Right lobe of liver (tissue), 6 donors: ENCODE measurements around the gene ALDH2. TPM values are rescaled to one million over a fixed set of nuclear protein-coding genes. Genes with fewer than 3 reads are reported as not detected.

Experiments used
- ATAC-seq, 4 donors: fragments of 200-7000 bp; cut with Tn5 transposase; one replicate each; pipeline ENCODE4 v1.9.1; 2020; ENCODE audit warnings: mild to moderate bottlenecking in 4 of 4, moderate library complexity in 4 of 4
- DNase-seq, 3 donors: peaks; one replicate each; pipeline ENCODE4 v3.0.0-alpha.2; 2020
- H3K27ac ChIP-seq, 3 donors: fragments of 200-600 bp; one replicate each; pipeline ENCODE4 v1.8.0; 2022
- H3K27me3 ChIP-seq, 2 donors: fragments of 200-600 bp; one replicate each; pipeline ENCODE4 v1.8.0; 2022
- H3K36me3 ChIP-seq, 4 donors: fragments of 200-600 bp; sonication (generic) in 1 of 4; one replicate each; pipeline versions ENCODE4 v1.5.1 to v1.8.0; 2017 to 2022; ENCODE audit warnings: control low read depth in 1 of 4
- H3K4me1 ChIP-seq, 4 donors: fragments of 200-600 bp; sonication (generic) in 1 of 4; one replicate each; pipeline versions ENCODE4 v1.5.1 to v1.8.0; 2017 to 2022; ENCODE audit warnings: control low read depth in 1 of 4
- H3K4me3 ChIP-seq, 3 donors: fragments of 200-600 bp; one replicate each; pipeline ENCODE4 v1.8.0; 2022
- H3K9me3 ChIP-seq, 4 donors: fragments of 200-600 bp; sonication (generic) in 1 of 4; one replicate each; pipeline versions ENCODE4 v1.5.1 to v1.8.0; 2017 to 2022; ENCODE audit warnings: control low read depth in 1 of 4
- CTCF ChIP-seq, 4 donors: fragments of 200-600 bp in 3 of 4; fragments of 450-650 bp in 1 of 4; IDR thresholded peaks; one replicate each; pipeline versions ENCODE4 v1.5.1 to v1.8.0; 2016 to 2022; ENCODE audit warnings: antibody characterized with exemption in 4 of 4, mild to moderate bottlenecking in 2 of 4
- POLR2A ChIP-seq: fragments of 450-650 bp; IDR thresholded peaks from one replicate; pipeline ENCODE4 v1.6.1; 2017; ENCODE audit warnings: antibody characterized with exemption, mild to moderate bottlenecking
- WGBS: methylation state at CpG from one replicate; pipeline ENCODE4 v1.1.6; 2018; ENCODE audit warnings: low coverage, low lambda C conversion rate; ENCODE audit not compliant: insufficient coverage; ENCODE audit errors: missing lambda C conversion rate; 5-methylcytosine and 5-hydroxymethylcytosine counted together
- intact Hi-C, 2 donors: fragments of 100-400 bp; cut with DNase I; formaldehyde crosslinking; loops; one replicate each; pipeline versions ENCODE4 v1.11.2 to v1.14.1; 2022
- total RNA-seq, 6 experiments: library from RNA; depleted of rRNA in 2 of 6; stranded (reverse); fragments of >200 nt in 2 of 6; fragmentation: NEBNext Ultra II Directional in 3 of 6; extraction: Animal tissue kit (Norgen Biotek cat#: 25700) in 3 of 6; gene quantifications; one replicate each; pipeline versions ENCODE4 v1.1.0 to v1.2.4, GENCODE V29; 2016 to 2023
- donor health status: DM: no; HTN: yes; CAD: no.
- donor health status: DM: no; HTN: no; CAD: no.
- donor health status: DM: no; HTN: no; CAD: no.
- donor health status: DM: no; HTN: yes; CAD: no.
- donor health status: DM: no; HTN: yes; CAD: no.

ALDH2 gene
- total RNA-seq, 6 experiments from 2014 or later = 287 to 1,060 (median 749) TPM

- 57% methylated on average over 2 of the region's 2 CpGs for WGBS
- H3K27ac ChIP-seq = no peak overlapping the region
- intact Hi-C loops = no loop called here
- H3K4me1 ChIP-seq = peaks cover 0 to 16% (median 7%) of the 10 kb centered on the region in 4 donors
- TF ChIP-seq POLR2A (no peak), CTCF (IDR thresholded peaks at IDR 0.05) (no peak)
- no peaks in the 10 kb centered on the region for H3K27me3 ChIP-seq
- DNase-seq = no peak
- H3K9me3 ChIP-seq = no peaks in the 10 kb centered on the region
- no peak for ATAC-seq
- H3K36me3 ChIP-seq = no peaks in the 10 kb centered on the region
- no peak overlapping the region for H3K4me3 ChIP-seq
Observed at GRCh38 chr12:111846016-111846415, 79.3 kb downstream of the ALDH2 start.

- 85% methylated on average over 2 of the region's 2 CpGs for WGBS
- Histone ChIP-seq H3K9me3 (no peaks in the 10 kb centered on the region), H3K4me1 (no peaks in the 10 kb centered on the region), H3K36me3 (peaks cover 0 to 5% (median 2%) of the 10 kb centered on the region in 4 donors), H3K27me3 (no peaks in the 10 kb centered on the region), H3K4me3 (no peak overlapping the region), H3K27ac (no peak overlapping the region)
- intact Hi-C loops = no loop called here
- TF ChIP-seq CTCF (IDR thresholded peaks at IDR 0.05) (no peak), POLR2A (no peak)
- no peak for ATAC-seq
- no peak for DNase-seq
Observed at GRCh38 chr12:111850526-111850925, 83.8 kb downstream of the ALDH2 start.

DNA sequence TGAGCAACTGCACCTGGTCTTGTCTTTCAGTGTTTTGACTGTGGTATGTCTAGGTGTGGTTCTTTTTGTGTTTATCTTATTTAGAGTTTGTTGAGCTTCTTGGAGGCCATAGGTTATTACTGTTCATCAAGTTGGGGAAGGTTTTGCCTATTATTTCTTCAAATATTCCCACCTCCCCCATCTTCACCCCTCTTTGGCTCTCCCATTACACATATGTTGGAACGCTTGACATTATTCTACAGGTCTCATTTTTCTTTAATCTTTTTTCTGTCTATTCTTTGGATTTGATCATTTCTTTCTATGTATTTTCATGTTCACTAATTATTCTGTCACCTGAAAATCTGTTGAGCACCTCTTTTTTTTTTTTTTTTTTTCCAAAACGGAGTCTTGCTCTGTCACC lies 91.5 kb downstream of the ALDH2 start:
- DNase-seq (no peak), ATAC-seq (no peak)
- H3K4me1 ChIP-seq = no peaks in the 10 kb centered on the region
- H3K27me3 ChIP-seq = no peaks in the 10 kb centered on the region
- H3K4me3 ChIP-seq = no peak overlapping the region
- WGBS = 92% methylated on average over 2 of the region's 2 CpGs
- intact Hi-C loops = no loop called here
- no peak for TF ChIP-seq POLR2A
- TF ChIP-seq CTCF (IDR thresholded peaks at IDR 0.05) = no peak
- H3K9me3 ChIP-seq = no peaks in the 10 kb centered on the region
- H3K27ac ChIP-seq = no peak overlapping the region
- H3K36me3 ChIP-seq = no peaks in the 10 kb centered on the region

DNA sequence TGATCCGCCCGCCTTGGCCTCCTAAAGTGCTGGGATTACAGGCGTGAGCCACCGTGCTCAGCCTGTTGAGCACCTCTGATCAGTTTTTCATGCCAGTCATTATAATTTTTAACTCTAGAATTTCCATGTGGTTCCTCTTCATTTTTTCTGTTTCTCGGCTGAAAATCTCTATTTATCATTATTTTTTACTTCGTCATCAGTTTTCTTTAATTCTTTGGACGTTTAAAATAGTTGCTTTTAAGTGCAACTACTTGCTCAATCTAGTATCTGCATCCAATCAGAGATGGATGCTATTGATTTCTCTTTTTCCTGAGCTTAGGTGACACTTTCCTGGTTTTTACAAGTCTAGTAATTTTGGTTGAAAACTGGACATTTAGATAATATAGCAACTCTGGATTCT lies 92.0 kb downstream of the ALDH2 start:
- TF ChIP-seq CTCF (IDR thresholded peaks at IDR 0.05) (no peak), POLR2A (no peak)
- intact Hi-C loops = no loop called here
- Histone ChIP-seq H3K9me3 (no peaks in the 10 kb centered on the region), H3K36me3 (no peaks in the 10 kb centered on the region), H3K4me3 (no peak overlapping the region), H3K27me3 (no peaks in the 10 kb centered on the region), H3K27ac (no peak overlapping the region), H3K4me1 (no peaks in the 10 kb centered on the region)
- ATAC-seq (no peak), DNase-seq (no peak)
- whole genome bisulfite sequencing = 89% methylated on average over 6 of the region's 7 CpGs

DNA sequence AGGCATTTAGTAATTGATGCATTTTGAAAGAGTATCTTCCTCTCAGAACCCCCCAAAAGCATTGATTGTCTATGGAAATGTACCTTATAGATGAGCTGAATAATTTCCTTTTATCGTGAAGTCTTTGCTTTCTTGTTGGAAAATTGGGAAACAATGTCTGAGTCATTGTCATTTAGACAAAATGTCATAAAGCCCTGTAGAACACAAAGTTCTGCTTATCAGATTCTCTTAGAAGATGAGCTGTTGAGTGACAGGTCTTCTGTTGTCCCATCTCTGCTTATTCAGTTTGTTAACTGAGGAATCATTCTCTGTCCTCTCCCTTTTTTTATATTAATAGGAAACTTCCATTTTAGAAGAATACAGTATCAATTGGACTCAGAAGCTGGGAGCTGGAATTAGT lies 98.2 kb downstream of the ALDH2 start:
- TF ChIP-seq POLR2A = no peak
- no peak for TF ChIP-seq CTCF (IDR thresholded peaks at IDR 0.05)
- no peaks in the 10 kb centered on the region for H3K4me1 ChIP-seq
- no peaks in the 10 kb centered on the region for H3K9me3 ChIP-seq
- intact Hi-C loops = no loop called here
- 91% methylated on average over 1 of the region's 1 CpG for WGBS
- DNase-seq (no peak), ATAC-seq (no peak)
- no peak overlapping the region for H3K27ac ChIP-seq
- H3K36me3 ChIP-seq = peaks cover 0 to 40% (median 13%) of the 10 kb centered on the region in 4 donors
- no peak overlapping the region for H3K4me3 ChIP-seq
- no peaks in the 10 kb centered on the region for H3K27me3 ChIP-seq
